HG02943 (cell line): Measurements from ENCODE around the gene ZNF865.
"Not testable (repeated sequence)": the region's sequence is repeated elsewhere in the genome, so short reads cannot be mapped to it uniquely, and the experiment has no call there.

Experiments used
- ATAC-seq: cut with Tn5 transposase; IDR thresholded peaks from one replicate; pipeline ENCODE4 v1.9.1; 2021; ENCODE audit warnings: mild to moderate bottlenecking, low read depth, moderate library complexity; ENCODE audit not compliant: unreplicated experiment

The ZNF865 gene

GRCh38 chr19:55605637-55606470, at the start of gene ZNF865:
TSS of gene ZNF865 (plus strand) at chr19:55605647. CDS start at chr19:55613619, 7,972 bp downstream.
- peak; percentile 1 for ATAC-seq

DNA sequence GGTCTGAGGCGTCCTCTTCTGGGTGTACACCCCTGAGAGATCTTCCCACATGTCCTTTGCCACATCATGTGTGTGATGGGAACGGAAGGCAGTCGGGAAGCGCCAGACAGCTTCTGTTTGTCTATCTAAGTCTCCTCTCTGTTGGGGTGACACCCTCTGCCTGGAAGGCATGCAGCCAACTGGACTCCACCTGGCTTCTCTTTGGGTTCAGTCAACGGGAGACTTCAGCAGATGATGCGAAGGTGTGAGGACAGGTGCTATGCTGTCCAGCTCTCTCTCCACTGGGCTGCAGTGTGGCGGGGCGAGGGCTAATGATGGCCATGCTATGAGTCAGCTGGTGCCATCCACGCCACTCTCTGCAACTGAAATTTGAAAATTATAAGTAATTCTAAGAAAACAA, 45.8 kb upstream of the ZNF865 start:
- no peak for ATAC-seq

DNA sequence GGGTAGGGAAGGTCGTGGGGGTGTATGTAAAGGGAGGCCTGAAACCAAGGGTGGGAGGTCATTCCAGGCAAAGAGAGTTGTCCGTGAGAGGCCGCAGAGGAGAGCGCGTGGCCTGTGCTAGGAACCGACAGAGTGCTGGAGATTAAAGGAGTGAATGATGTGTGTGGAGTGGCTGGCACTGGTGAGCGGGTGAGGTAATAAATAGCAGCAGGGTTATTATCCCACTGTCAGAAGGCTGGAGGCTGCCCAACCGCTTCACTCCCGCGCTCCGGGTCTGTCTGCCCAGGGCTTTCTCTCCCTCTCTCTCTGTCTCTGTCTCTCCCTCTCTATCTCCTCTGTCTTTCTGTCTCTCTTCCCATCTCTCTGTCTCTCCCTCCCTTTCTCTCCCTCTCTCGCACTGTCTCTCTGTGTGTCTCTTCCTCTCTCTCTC, 42.2 kb upstream of the ZNF865 start:
- no peak for ATAC-seq

DNA sequence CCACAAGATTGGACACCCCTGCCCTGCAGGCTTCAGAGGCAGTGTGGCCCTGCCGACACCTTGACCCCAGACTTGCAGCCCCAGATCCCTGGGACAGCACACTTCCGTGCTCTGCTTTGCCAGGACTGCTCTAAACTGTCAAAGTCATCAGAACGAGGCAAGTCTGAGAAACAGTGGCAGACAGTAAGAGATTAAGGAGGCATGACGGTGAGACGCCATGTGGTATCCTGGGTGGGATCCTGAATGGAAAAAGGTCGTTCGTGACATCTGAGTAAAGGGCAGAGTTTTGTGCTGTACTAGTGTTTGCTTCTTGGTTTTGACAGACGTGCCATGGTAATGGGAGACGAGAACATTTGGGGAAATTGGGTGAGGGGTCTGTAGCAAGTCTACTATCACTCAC, 38.6 kb upstream of the ZNF865 start:
- no peak for ATAC-seq

GRCh38 chr19:55567708-55568328, 37.6 kb upstream of the ZNF865 start:
- ATAC-seq = no peak

DNA sequence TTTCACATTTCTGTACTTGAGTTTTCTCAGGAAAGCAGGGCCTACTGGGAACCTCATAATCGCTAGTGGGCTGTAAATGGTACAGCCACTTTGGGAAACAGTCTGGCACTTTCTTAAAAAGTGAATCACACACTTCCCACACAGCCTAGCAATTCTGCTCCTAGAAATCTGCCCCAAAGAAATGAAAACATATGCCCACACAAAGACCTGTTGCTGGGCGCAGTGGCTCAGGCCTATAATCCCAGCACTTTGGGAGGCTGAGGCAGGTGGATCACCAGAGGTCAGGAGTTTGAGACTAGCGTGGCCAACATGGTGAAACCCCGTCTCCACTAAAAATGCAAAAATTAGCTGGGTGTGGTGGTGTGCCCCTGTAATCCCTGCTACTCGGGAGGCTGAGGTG, 36.0 kb upstream of the ZNF865 start:
- ATAC-seq = not testable (repeated sequence)

DNA sequence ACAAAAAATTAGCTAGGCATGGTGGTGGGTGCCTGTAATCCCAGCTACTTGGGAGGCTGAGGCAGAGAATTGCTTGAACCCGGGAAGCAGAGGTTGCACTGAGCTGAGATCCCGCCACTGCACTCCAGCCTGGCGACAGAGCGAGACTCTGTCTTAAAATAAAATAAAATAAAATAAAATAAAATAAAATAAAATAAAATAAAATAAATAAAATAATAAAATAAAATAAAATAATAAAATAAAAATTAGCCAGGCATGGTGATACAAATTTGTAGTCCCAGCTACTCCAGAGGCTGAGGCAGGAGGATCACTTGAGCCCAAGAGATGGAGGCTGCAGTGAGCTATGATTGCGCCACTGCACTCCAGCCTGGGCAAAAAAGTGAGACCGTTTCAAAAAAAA, 31.5 kb upstream of the ZNF865 start:
- not testable (repeated sequence) for ATAC-seq

GRCh38 chr19:55576746-55577145, 28.7 kb upstream of the ZNF865 start:
- ATAC-seq = no peak

DNA sequence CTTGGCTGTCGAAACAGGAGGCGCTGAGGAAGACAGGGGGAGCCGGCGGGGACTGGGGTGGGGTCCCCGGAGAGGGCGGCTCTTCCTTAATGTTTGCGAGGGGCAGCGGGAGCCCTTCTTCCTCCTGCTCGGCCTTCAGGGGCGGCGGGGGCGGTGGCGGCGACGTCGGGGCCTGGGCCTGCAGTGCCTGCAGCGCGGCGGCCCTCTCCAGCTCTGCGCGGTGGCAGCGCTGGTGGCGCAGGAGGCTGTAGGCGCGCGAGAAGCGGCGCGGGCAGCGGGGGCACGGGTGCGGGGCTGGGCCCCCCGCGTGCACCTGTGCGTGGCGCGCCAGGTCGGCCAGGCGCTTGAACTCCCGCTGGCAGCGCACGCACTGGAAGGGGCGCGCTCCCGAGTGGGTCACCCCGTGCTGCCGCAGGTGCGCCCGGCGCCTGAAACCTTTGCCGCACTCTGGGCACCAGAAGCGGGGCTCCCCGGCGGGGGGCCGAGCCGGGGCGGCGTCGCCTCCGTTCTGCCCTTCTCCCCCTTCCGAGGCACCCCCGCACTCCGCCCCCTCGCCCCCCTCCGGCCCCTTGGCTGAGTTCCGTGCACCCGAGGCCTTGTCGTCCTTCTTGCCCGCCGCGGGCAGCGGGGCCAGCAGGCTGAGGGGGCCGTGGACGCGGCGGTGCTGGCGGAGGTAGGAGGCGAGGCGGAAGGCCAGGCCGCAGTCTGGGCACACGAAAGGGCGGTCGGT, 27.3 kb upstream of the ZNF865 start:
- no peak for ATAC-seq

- no peak for ATAC-seq
Observed at GRCh38 chr19:55578761-55579747, 26.4 kb upstream of the ZNF865 start.

- ATAC-seq = no peak
Observed at GRCh38 chr19:55579766-55580621, 25.5 kb upstream of the ZNF865 start.

DNA sequence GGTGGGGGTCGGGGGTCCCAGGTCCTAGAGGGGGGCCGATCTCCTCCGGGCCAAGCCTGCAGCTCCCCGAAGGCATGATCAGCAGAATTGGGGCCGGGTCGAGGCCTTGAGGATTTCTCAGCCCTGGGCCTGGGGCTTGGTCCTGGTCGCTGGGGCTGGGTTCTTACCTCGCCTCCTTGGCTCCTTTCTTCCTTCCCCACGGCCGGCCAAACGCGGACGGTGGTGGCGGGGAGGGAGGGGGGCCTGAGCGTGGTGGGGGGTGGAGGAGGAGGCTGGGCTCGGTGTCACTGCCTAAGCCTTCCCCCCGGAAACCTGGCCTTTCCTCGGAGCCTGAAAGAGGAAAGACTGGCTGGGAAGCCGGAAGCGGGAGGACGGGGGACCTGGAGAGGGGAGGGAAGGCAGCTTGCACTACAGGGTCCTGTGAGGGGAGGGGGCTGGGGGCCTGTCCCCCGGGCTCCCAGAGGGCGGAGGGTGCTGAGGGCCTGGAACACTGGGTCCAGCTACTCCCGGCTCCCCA, 24.8 kb upstream of the ZNF865 start, which contains the start of gene ZNF579:
Gene ZNF579, minus strand, starts transcription at position 221 of the 517 bp plus-strand sequence. CDS start 1,209 bp downstream, outside the sequence.
- ATAC-seq = no peak

DNA sequence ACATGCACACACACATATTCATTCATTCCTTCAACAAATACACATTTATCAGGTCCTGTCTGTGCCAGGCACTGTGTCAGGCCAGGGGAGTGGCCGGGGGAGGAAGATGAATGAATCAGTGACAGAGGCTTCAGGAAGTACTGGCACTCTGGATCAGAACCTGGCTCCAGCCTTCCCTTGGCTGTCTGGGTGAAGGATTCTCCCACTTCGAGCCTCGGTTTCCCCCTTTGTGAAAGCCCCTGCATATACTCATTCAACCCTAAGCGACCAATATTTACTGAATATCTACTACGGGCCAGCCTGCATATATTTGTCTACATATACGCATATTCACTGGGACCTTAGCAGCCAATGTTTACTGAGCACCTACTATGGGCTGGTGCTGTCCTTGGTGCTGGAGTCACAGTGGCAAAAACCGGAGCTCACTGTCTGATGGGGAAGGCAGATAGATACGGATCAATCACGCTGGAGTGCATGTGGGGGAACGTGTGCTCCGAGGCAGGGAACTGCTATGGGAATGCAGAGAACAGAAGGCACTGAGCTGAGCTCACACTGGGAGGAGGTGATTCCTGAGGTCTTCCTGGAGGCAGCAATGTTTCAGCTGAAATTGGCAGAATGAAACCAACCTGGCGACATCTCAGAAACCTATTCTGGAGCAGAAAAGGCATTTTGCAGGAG, 24.2 kb upstream of the ZNF865 start:
- ATAC-seq = no peak

DNA sequence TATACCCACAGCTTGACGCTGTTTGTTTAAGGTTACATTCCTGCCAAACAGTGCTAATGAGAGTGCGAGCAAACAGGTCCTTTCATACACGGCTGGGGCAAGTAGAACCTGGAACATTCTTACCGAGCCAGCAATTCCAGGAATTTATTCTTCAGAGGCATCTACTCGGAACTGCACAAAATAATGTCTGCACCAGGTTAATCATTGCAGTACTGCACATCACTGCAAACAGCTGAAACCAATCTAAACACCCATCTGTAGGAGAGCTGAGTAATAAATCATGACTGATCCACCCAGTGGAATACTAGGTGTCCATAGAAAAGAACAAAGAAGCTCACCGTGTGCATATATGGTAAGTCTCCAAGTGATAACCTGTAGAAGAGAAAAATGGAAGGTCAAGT, 23.6 kb upstream of the ZNF865 start:
- no peak for ATAC-seq

DNA sequence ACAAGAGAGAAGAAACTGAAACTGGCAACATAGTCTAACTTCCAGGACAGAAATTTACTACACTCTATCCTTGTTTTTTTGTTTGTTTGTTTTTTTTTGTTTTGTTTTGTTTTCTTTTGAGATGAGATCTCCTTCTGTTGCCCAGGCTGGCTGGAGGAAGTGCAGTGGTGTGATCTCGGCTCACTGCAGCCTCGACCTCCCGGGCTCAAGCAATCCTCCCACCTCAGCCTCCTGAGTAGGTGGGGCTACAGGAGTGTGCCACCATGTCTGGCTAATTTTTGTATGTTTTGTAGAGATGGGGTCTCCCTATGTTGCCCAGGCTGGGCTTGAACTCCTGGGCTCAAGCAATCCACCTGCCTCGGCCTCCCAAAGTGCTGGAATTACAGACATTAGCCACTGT, 23.2 kb upstream of the ZNF865 start:
- not testable (repeated sequence) for ATAC-seq

DNA sequence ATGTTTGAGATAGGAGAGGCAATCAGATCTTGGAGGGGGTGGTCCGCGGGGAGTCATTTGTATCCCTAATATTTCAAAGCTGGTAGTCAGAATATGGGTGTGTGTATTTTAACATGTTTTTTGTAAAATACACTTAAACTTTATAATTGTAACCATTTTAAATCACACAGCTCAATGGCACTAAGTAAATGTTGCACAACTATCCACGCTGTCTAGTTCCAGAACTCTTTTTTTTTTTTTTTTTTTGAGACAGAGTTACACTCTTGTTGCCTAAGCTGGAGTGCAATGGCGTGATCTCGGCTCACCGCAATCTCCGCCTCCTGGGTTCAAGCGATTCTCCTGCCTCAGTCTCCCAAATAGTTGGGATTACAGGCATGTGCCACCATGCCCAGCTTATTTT, 21.6 kb upstream of the ZNF865 start:
- ATAC-seq = not testable (repeated sequence)

DNA sequence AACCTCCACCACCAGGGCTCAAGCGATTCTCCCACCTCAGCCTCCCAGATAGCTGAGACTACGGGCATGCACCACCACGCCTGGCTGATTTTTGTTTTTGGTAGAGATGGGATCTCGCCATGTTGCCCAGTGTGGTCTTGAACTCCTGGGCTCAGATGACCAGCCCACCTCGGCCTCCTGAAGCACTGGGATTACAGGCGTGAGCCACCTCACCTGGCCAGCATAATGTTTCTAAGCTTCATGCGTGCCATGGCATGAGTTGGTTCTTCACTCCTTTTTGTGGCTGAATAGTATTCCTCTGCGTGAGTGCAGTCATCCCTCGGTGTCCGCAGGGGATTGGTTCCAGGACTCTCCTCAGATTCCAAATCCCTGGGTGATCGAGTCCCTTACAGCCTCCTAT, 20.6 kb upstream of the ZNF865 start:
- ATAC-seq = no peak

DNA sequence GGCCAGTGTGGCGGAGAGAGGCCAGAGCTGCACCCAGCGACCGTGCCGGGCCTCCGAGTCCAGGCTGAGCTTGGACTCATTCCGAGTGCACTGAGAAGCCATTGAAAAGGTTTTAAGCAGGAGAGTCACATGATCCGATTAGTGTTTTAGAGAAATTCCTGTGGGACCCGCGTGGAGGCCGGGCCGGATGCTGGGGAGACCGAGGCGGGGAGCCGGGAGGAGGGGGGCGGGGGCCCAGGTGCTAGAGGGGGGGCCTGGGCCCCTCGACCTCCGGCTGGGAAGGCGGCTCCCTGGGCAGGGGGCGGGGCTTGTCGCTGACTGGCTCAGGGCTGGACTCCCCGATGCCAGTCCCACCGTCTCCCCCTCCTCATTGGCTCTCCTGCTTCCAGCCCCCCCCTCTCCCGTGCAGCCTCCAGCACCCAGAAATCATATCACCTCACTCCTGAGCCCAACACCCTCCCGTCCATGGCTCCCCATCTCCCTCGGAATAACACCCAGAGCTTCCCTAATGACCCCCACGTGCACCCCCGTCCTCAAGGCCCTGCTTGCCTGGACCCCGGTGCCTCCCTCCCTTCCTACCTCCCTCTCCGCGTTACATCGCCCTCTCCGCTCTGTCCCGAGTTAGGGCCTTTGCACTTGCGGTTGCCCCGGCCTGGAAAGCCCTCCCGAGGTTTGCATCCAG, 19.6 kb upstream of the ZNF865 start:
- ATAC-seq = no peak
